DMS 273 (cell line): ENCODE results near the gene INTS7.
"Not testable (repeated sequence)": the region's sequence is repeated elsewhere in the genome, so short reads cannot be mapped to it uniquely, and the experiment has no call there.

Source experiments
- DNase-seq: peaks from one replicate; lab custom pipeline; 2025; ENCODE audit not compliant: unreplicated experiment; lab: John Stamatoyannopoulos, UW

Gene INTS7

GRCh38 chr1:211937422-211937821, 97.9 kb downstream of the INTS7 start:
- not testable (repeated sequence) for DNase-seq

GRCh38 chr1:211935448-211935970, 99.8 kb downstream of the INTS7 start:
- no peak for DNase-seq

- no peak for DNase-seq
These were observed 101.2 kb downstream of the INTS7 start for GRCh38 chr1:211933946-211934714.

- DNase-seq = no peak
These were observed 102.5 kb downstream of the INTS7 start for GRCh38 chr1:211932933-211933254.

- no peak for DNase-seq
These were observed 103.0 kb downstream of the INTS7 start for GRCh38 chr1:211932231-211932932.

GRCh38 chr1:211929683-211930082, 105.7 kb downstream of the INTS7 start:
- no peak for DNase-seq

GRCh38 chr1:211928993-211929637, 106.2 kb downstream of the INTS7 start:
- DNase-seq = peak; percentile 72

GRCh38 chr1:211928290-211928801, 107.0 kb downstream of the INTS7 start:
- DNase-seq = no peak

- peak; percentile 49 for DNase-seq
These were observed 110.3 kb downstream of the INTS7 start for GRCh38 chr1:211925016-211925415.

GRCh38 chr1:211924256-211924655, 111.1 kb downstream of the INTS7 start:
- DNase-seq = no peak

GRCh38 chr1:211923095-211923494, 112.3 kb downstream of the INTS7 start:
- DNase-seq = no peak

GRCh38 chr1:211921579-211922095, 113.7 kb downstream of the INTS7 start:
- DNase-seq = no peak

GRCh38 chr1:211920602-211921226, 114.6 kb downstream of the INTS7 start:
- DNase-seq = no peak

GRCh38 chr1:211920141-211920572, 115.2 kb downstream of the INTS7 start:
- no peak for DNase-seq

GRCh38 chr1:211918843-211919414, 116.4 kb downstream of the INTS7 start:
- no peak for DNase-seq

- DNase-seq = not testable (repeated sequence)
These were observed 118.9 kb downstream of the INTS7 start for GRCh38 chr1:211916458-211916857.

- no peak for DNase-seq
These were observed 119.4 kb downstream of the INTS7 start for GRCh38 chr1:211915924-211916323.

- DNase-seq = no peak
These were observed 122.4 kb downstream of the INTS7 start for GRCh38 chr1:211912844-211913432.

- DNase-seq = no peak
These were observed 123.3 kb downstream of the INTS7 start for GRCh38 chr1:211912038-211912437.

GRCh38 chr1:211910913-211911485, 124.4 kb downstream of the INTS7 start:
- DNase-seq = no peak
